OCI-LY7 (cell line): ENCODE measurements around the gene CCRL2. TPM values are rescaled to one million over a fixed set of nuclear protein-coding genes. Genes with fewer than 3 reads are reported as not detected.
"Not testable (repeated sequence)": the region's sequence is repeated elsewhere in the genome, so short reads cannot be mapped to it uniquely, and the experiment has no call there.

Source experiments
- BruUV-seq: library from RNA; stranded (reverse); fragments of 400-500 nt; replicated peaks from 2 replicates; lab custom pipeline; 2021; lab: Mats Ljungman, UMichigan
- CTCF ChIA-PET: fragments of 300-600 bp; sonication (Branson Sonifier 250); formaldehyde crosslinking; loops from one replicate; lab custom pipeline; 2022; ENCODE audit warnings: antibody characterized with exemption; ENCODE audit not compliant: unreplicated experiment; lab: Charles Lee
- POLR2A ChIA-PET: fragments of 300-600 bp; sonication (Branson Sonifier 250); formaldehyde crosslinking; loops from one replicate; lab custom pipeline; 2022; ENCODE audit warnings: antibody characterized with exemption; lab: Charles Lee
- DNase-seq: peaks from one replicate; pipeline ENCODE4 v3.0.0-alpha.2; 2015; ENCODE audit warnings: low spot score
- H2AFZ ChIP-seq: fragments of 200-600 bp; sonication (generic), shearing (Covaris generic); 2 replicates; pipeline ENCODE4 v1.6.1; 2014; ENCODE audit warnings: mild to moderate bottlenecking, antibody characterized with exemption, low read length, moderate library complexity
- H3K27ac ChIP-seq: fragments of 200-600 bp; sonication (generic); 2 replicates; pipeline ENCODE4 v1.5.1; 2014; ENCODE audit warnings: mixed run types, low read depth, mild to moderate bottlenecking, moderate library complexity, low read length, inconsistent platforms; ENCODE audit not compliant: poor library complexity, severe bottlenecking
- H3K36me3 ChIP-seq: fragments of 200-600 bp; sonication (generic); 2 replicates; pipeline ENCODE4 v1.6.1; 2014; ENCODE audit warnings: mild to moderate bottlenecking, antibody characterized with exemption, low read length, moderate library complexity, mixed read lengths; ENCODE audit not compliant: insufficient read depth
- H3K4me1 ChIP-seq: fragments of 200-600 bp; sonication (generic); 2 replicates; pipeline ENCODE4 v1.5.1; 2014; ENCODE audit warnings: mild to moderate bottlenecking, low read length; ENCODE audit not compliant: insufficient read depth, poor library complexity, severe bottlenecking
- H3K4me2 ChIP-seq: fragments of 200-600 bp; sonication (generic); 2 replicates; pipeline ENCODE4 v1.6.1; 2014; ENCODE audit warnings: mild to moderate bottlenecking, low read length
- H3K4me3 ChIP-seq: fragments of 200-600 bp; sonication (generic); 2 replicates; pipeline ENCODE4 v1.5.1; 2014; ENCODE audit warnings: mild to moderate bottlenecking, low read depth, low read length; ENCODE audit not compliant: poor library complexity, severe bottlenecking
- H3K79me2 ChIP-seq: fragments of 200-600 bp; sonication (generic); 2 replicates; pipeline ENCODE4 v1.6.1; 2016; ENCODE audit warnings: low read depth, mild to moderate bottlenecking, low read length, moderate library complexity, mixed read lengths; ENCODE audit not compliant: insufficient read depth
- H3K9me2 ChIP-seq: fragments of 200-600 bp; sonication (generic); 2 replicates; pipeline ENCODE4 v1.6.1; 2016; ENCODE audit warnings: mild to moderate bottlenecking, low read length, mixed read lengths; ENCODE audit not compliant: insufficient read depth
- H3K9me3 ChIP-seq: fragments of 200-600 bp; sonication (generic); 2 replicates; pipeline ENCODE4 v1.6.1; 2014; ENCODE audit warnings: mild to moderate bottlenecking, mixed run types, low read length, mixed read lengths
- H4K20me1 ChIP-seq: fragments of 200-600 bp; sonication (generic); 2 replicates; pipeline ENCODE4 v1.6.1; 2014; ENCODE audit warnings: mild to moderate bottlenecking, antibody characterized with exemption, low read length, moderate library complexity, mixed read lengths; ENCODE audit not compliant: insufficient read depth
- CTCF ChIP-seq: fragments of 200-600 bp; sonication (generic); conservative IDR thresholded peaks from 2 replicates; pipeline ENCODE4 v1.5.1; 2014; ENCODE audit warnings: mild to moderate bottlenecking, antibody characterized with exemption, low read length, moderate library complexity, mixed read lengths
- EZH2phosphoT487 ChIP-seq: fragments of 200-600 bp; sonication (generic); IDR thresholded peaks from 2 replicates; pipeline ENCODE4 v1.6.1; 2018; ENCODE audit warnings: low read depth, borderline replicate concordance, mild to moderate bottlenecking, mixed run types, antibody characterized with exemption, low read length, moderate library complexity, mixed read lengths
- intact Hi-C: fragments of 100-400 bp; cut with micrococcal nuclease; formaldehyde crosslinking; loops from one replicate; pipeline ENCODE4 v1.10.0; 2022; ENCODE audit not compliant: unreplicated experiment
- total RNA-seq, 2 experiments: library from RNA; depleted of rRNA in 1 of 2; stranded (reverse); fragments of >200 nt in 1 of 2; shearing (Covaris generic) in 1 of 2; gene quantifications; 2 replicates each; pipeline ENCODE4 v1.2.3, GENCODE V29; 2014 to 2022

The CCRL2 gene
- total RNA-seq, 2 experiments from 2014 or later = 0.41 to 2.2 TPM

GRCh38 chr3:46427916-46428833 lies 21.1 kb downstream of the CCRL2 start:
- no peaks in the 10 kb centered on the region for H3K4me1 ChIP-seq
- ChIA-PET POLR2A (no interaction called here), CTCF (no interaction called here)
- H2AFZ ChIP-seq = no peak overlapping the region
- H3K79me2 ChIP-seq = no peaks in the 10 kb centered on the region
- H3K9me3 ChIP-seq = 0 out of 2 replicates have a peak, but pooled peaks cover 5% of the 10 kb centered on the region
- H3K4me2 ChIP-seq = no peak overlapping the region
- no peaks in the 10 kb centered on the region for H3K36me3 ChIP-seq
- BruUV-seq = no TSS peak
- peak; percentile 21 for DNase-seq
- intact Hi-C loops = no loop called here
- H3K4me3 ChIP-seq = no peak overlapping the region
- H4K20me1 ChIP-seq = no peaks in the 10 kb centered on the region
- no peak overlapping the region for H3K27ac ChIP-seq
- no peaks in the 10 kb centered on the region for H3K9me2 ChIP-seq
- TF ChIP-seq EZH2phosphoT487 = no peak

- no peaks in the 10 kb centered on the region for H3K79me2 ChIP-seq
- no peaks in the 10 kb centered on the region for H3K4me1 ChIP-seq
- TF ChIP-seq EZH2phosphoT487 (no peak), CTCF (no peak)
- DNase-seq = no peak
- H3K4me2 ChIP-seq = no peak overlapping the region
- no peak overlapping the region for H3K27ac ChIP-seq
- intact Hi-C loops = no loop called here
- H3K4me3 ChIP-seq = no peak overlapping the region
- CTCF ChIA-PET = interaction anchor here (0.8 kb wide), 1 partner anchor 21 kb away, joined by 3 read pairs; no protein-coding TSS in a partner anchor
- H3K9me3 ChIP-seq = 0 out of 2 replicates have a peak, but pooled peaks cover 11% of the 10 kb centered on the region
- POLR2A ChIA-PET = interaction anchor here (0.6 to 0.8 kb wide), 3 partner anchors 12 to 335 kb away, joined by 3 to 5 read pairs (median 4); partner anchors contain the start of genes CCR5AS and CCRL2
- H4K20me1 ChIP-seq = no peaks in the 10 kb centered on the region
- H2AFZ ChIP-seq = no peak overlapping the region
- no TSS peak for BruUV-seq
- no peaks in the 10 kb centered on the region for H3K36me3 ChIP-seq
- H3K9me2 ChIP-seq = no peaks in the 10 kb centered on the region
These were observed 22.2 kb downstream of the CCRL2 start for GRCh38 chr3:46429250-46429649.

- CTCF ChIA-PET = interaction anchor here (0.8 kb wide), 1 partner anchor 20 kb away, joined by 3 read pairs; no protein-coding TSS in a partner anchor
- BruUV-seq = no TSS peak
- POLR2A ChIA-PET = interaction anchor here (0.6 to 0.8 kb wide), 3 partner anchors 13 to 335 kb away, joined by 3 to 5 read pairs (median 4); partner anchors contain the start of genes CCR5AS and CCRL2
These were observed 22.6 kb downstream of the CCRL2 start for GRCh38 chr3:46429671-46430070.

GRCh38 chr3:46430879-46431278 lies 23.8 kb downstream of the CCRL2 start:
- H3K4me1 ChIP-seq, CTCF ChIA-PET, intact Hi-C loops, H3K9me2 ChIP-seq, H3K27ac ChIP-seq, H3K36me3 ChIP-seq, H3K79me2 ChIP-seq, DNase-seq, H4K20me1 ChIP-seq, BruUV-seq, H3K4me3 ChIP-seq, H2AFZ ChIP-seq, H3K4me2 ChIP-seq: not testable (repeated sequence)
- POLR2A ChIA-PET = interaction anchor here (0.7 kb wide), 2 partner anchors 217 to 326 kb away, joined by 3 read pairs; no protein-coding TSS in a partner anchor
- 0 out of 2 replicates have a peak, but pooled peaks cover 11% of the 10 kb centered on the region for H3K9me3 ChIP-seq

More at GRCh38 chr3:46429671-46430070, 22.6 kb downstream of the CCRL2 start:
- Histone ChIP-seq H3K4me3 (no peak overlapping the region), H4K20me1 (no peaks in the 10 kb centered on the region), H3K4me2 (no peak overlapping the region), H3K79me2 (no peaks in the 10 kb centered on the region), H3K9me3 (0 out of 2 replicates have a peak, but pooled peaks cover 11% of the 10 kb centered on the region), H3K4me1 (no peaks in the 10 kb centered on the region), H2AFZ (no peak overlapping the region), H3K36me3 (no peaks in the 10 kb centered on the region), H3K27ac (no peak overlapping the region), H3K9me2 (no peaks in the 10 kb centered on the region)
- no peak for DNase-seq
- intact Hi-C loops = no loop called here
- TF ChIP-seq EZH2phosphoT487 (no peak), CTCF (no peak)
